ENCODE results near the gene SYMPK. TPM values are rescaled to one million over a fixed set of nuclear protein-coding genes. Genes with fewer than 3 reads are reported as not detected.

SYMPK gene
- polyA plus RNA-seq, 1 of the 3 experiments (the other 2 are of a cell fraction), result 92.7 TPM

GRCh38 chr19:45834970-45835369 is 28.0 kb downstream of the SYMPK start:
- no peaks in the 10 kb centered on the region for H3K4me1 ChIP-seq (ENCODE audit: control insufficient read depth in 1 of 2, insufficient read depth in 2 of 2, low read depth in 1 of 2, low read length in 1 of 2)
- no peak overlapping the region for H3K9ac ChIP-seq
- peaks cover 3% of the 10 kb centered on the region for H3F3A ChIP-seq (replicated peaks; ENCODE audit: insufficient read depth)
- H3K27ac ChIP-seq (ENCODE audit: low read depth in 2 of 2, low read length in 1 of 2), result no peak overlapping the region
- DNase-seq, result no peak
- no peaks in the 10 kb centered on the region for H4K20me1 ChIP-seq (ENCODE audit: insufficient read depth)
- H3K4me3 ChIP-seq (ENCODE audit: low read depth in 2 of 2, low read length in 1 of 2), result no peak overlapping the region
- ChIA-PET POLR2A (no interaction called here), CTCF (interaction anchor here (1.0 to 2.0 kb wide), 2 partner anchors 17 to 18 kb away, joined by 3 to 8 read pairs; no protein-coding TSS in a partner anchor)
- H2AFZ ChIP-seq (ENCODE audit: low read depth), result no peak overlapping the region
- no peaks in the 10 kb centered on the region for H3K9me3 ChIP-seq
- no peaks in the 10 kb centered on the region for H3K9me2 ChIP-seq
- WGBS (ENCODE audit: low lambda C conversion rate), result 84% methylated on average over 3 of the region's 7 CpGs
- H3K79me2 ChIP-seq (ENCODE audit: insufficient read depth), result 0 out of 2 replicates have a peak, but pooled peaks cover 3% of the 10 kb centered on the region
- no peaks in the 10 kb centered on the region for H3K27me3 ChIP-seq (ENCODE audit: insufficient read depth)
- peaks cover 58 to 59% of the 10 kb centered on the region in 2 experiments for H3K36me3 ChIP-seq (replicated peaks in 1 of 2; ENCODE audit: control insufficient read depth in 1 of 2, insufficient read depth in 2 of 2, low read length in 1 of 2)
- H3K4me2 ChIP-seq, result no peak overlapping the region
- TF ChIP-seq SIN3A (IDR thresholded peaks at IDR 0.05; ENCODE audit: borderline replicate concordance, low read depth, low read length), result no peak
- TF ChIP-seq TCF12 (IDR thresholded peaks at IDR 0.05), result no peak
- TF ChIP-seq CTCF (IDR thresholded peaks at IDR 0.05), result no peak
- TF ChIP-seq RXRA (IDR thresholded peaks at IDR 0.05; ENCODE audit: borderline replicate concordance, low read depth), result no peak

GRCh38 chr19:45828945-45829344 is 34.0 kb downstream of the SYMPK start:
- Histone ChIP-seq H3F3A (replicated peaks; ENCODE audit: insufficient read depth) (no peaks in the 10 kb centered on the region), H3K27ac (ENCODE audit: low read depth in 2 of 2, low read length in 1 of 2) (no peak overlapping the region), H3K4me3 (ENCODE audit: low read depth in 2 of 2, low read length in 1 of 2) (no peak overlapping the region), H2AFZ (ENCODE audit: low read depth) (no peak overlapping the region), H3K36me3 (replicated peaks in 1 of 2; ENCODE audit: control insufficient read depth in 1 of 2, insufficient read depth in 2 of 2, low read length in 1 of 2) (peaks cover 25 to 76% of the 10 kb centered on the region in 2 experiments), H3K4me2 (no peak overlapping the region), H3K27me3 (ENCODE audit: insufficient read depth) (no peaks in the 10 kb centered on the region), H4K20me1 (ENCODE audit: insufficient read depth) (no peaks in the 10 kb centered on the region), H3K9me3 (no peaks in the 10 kb centered on the region), H3K4me1 (ENCODE audit: control insufficient read depth in 1 of 2, insufficient read depth in 2 of 2, low read depth in 1 of 2, low read length in 1 of 2) (peaks cover 0 to 17% of the 10 kb centered on the region in 2 experiments; a peak in 1 of 4 replicates), H3K79me2 (ENCODE audit: insufficient read depth) (no peaks in the 10 kb centered on the region), H3K9ac (no peak overlapping the region), H3K9me2 (no peaks in the 10 kb centered on the region)
- CTCF ChIA-PET, result interaction anchor here (1.0 to 10.9 kb wide), 4 partner anchors 8 to 85 kb away, joined by 3 to 137 read pairs (median 4); partner anchors contain the start of genes FOXA3 and RSPH6A
- TF ChIP-seq CTCF (IDR thresholded peaks at IDR 0.05), result no peak
- no peak for TF ChIP-seq FOXJ3 (CRISPR knock-in tag; IDR thresholded peaks at IDR 0.05)
- TF ChIP-seq GATA2 (CRISPR knock-in tag; IDR thresholded peaks at IDR 0.05), result no peak
- TF ChIP-seq RXRA (IDR thresholded peaks at IDR 0.05; ENCODE audit: borderline replicate concordance, low read depth), result no peak
- TF ChIP-seq TEAD4 (IDR thresholded peaks at IDR 0.05; ENCODE audit: borderline replicate concordance, insufficient read depth), result no peak
- TF ChIP-seq FOSL2 (IDR thresholded peaks at IDR 0.05; ENCODE audit: borderline replicate concordance, low read depth), result no peak
- WGBS (ENCODE audit: low lambda C conversion rate), result 93% methylated on average over 7 of the region's 16 CpGs
- DNase-seq, result no peak
- POLR2A ChIA-PET, result no interaction called here

Data from SK-N-SH (cell line).